ENCODE results near the gene POLA2.
"Not testable (repeated sequence)": the region's sequence is repeated elsewhere in the genome, so short reads cannot be mapped to it uniquely, and the experiment has no call there.

Gene POLA2

GRCh38 chr11:65242389-65242788, 19.4 kb upstream of the POLA2 start:
- DNase-seq, result no peak

GRCh38 chr11:65243797-65244196, 18.0 kb upstream of the POLA2 start:
- DNase-seq, result no peak

GRCh38 chr11:65245046-65245445, 16.7 kb upstream of the POLA2 start:
- DNase-seq, result not testable (repeated sequence)

GRCh38 chr11:65246506-65246905, 15.3 kb upstream of the POLA2 start:
- DNase-seq, result no peak

DNA sequence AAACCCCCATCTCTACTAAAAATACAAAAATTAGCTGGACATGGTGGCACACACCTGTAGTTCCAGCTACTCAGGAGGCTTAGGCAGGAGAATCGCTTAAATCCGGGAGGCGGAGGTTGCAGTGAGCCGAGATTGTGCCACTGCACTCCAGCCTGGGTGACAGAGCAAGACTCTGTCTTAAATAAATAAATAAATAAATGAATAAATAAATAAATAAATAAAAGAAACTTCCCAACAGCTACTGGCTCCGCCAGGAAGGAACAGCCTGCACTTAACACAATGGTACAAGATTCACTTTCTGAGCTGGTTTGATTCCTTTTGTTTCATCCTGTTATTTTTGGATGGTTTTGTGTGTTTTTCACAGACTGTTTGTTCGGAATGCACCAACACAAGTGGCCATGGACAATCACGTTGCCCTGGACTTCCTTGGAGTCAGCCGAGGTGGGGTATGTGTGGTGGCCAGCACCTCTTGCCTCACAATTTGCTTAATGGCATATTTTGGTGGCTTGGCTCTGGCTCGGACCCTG, 13.5 kb upstream of the POLA2 start:
- DNase-seq, result not testable (repeated sequence)

DNA sequence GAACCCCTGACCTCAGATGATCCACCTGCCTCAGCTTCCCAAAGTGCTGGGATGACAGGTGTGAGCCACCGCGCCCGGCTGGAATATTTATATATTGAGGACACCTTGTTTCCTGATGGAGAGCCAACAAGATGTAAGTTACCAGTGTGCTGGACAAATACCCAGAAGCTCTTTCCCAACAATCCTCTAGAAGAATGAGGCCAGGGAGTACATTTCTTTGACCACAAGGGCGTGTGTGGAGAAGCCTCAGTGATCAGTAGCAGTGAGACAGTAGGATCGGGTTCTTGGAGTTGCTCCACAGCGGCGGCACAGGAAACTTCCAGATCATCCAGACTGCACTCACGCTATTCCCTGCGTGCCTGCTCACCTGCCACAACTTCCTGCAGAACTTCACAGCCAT, 10.3 kb upstream of the POLA2 start:
- no peak for DNase-seq

GRCh38 chr11:65254724-65255123, 7.0 kb upstream of the POLA2 start:
- DNase-seq, result no peak

- DNase-seq, result no peak
These were observed 2.8 kb upstream of the POLA2 start for GRCh38 chr11:65258988-65259387.

DNA sequence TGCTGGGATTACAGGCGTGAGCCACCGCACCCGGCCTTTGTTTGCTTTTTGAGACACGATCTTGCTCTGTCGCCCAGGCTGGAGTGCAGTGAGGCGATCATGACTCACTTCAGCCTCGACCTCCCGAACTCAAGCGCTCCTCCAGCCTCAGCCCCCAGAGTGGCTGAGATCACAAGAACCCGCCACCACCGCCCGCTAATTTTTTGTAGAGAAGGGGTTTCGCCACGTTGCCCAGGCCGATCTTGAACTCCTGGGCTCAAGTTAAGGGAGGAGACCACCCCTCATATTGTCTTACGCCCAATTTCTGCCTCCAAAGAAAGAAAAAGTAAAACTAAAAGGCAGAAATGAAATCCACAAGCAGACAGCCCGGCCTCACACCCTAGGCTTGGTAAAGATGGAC, 1.5 kb upstream of the POLA2 start:
- DNase-seq, result no peak

- DNase-seq, result no peak
These were observed 789 bp upstream of the POLA2 start for GRCh38 chr11:65260756-65261590.

- no peak for DNase-seq
These were observed 569 bp downstream of the POLA2 start for GRCh38 chr11:65262381-65262680.

DNA sequence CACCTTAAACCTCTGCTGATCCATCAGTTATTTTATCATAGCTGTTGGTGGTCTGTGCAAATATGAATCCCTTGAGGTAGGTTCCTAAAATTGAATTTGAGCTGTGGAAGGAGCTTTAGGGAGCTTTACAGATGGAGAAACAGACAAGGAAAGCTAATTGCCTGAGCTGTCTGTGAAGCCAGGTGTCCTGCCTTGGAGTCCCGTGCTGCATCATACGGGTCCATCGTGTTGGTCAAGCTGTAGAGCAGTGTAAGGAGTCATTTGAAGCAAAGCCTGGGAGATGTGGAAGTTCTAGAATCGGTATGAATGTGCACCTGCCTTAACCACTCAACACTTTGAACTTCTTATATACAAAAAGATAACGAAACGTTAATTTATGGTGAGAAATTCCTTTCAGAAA, 1.0 kb downstream of the POLA2 start:
- no peak for DNase-seq

- not testable (repeated sequence) for DNase-seq
These were observed 3.0 kb downstream of the POLA2 start for GRCh38 chr11:65264747-65265146.

- DNase-seq, result no peak
These were observed 4.4 kb downstream of the POLA2 start for GRCh38 chr11:65266210-65266609.

GRCh38 chr11:65274735-65275682, 13.2 kb downstream of the POLA2 start:
- peak; percentile 97 for DNase-seq

- DNase-seq, result no peak
These were observed 14.1 kb downstream of the POLA2 start for GRCh38 chr11:65275906-65276305.

- no peak for DNase-seq
These were observed 16.0 kb downstream of the POLA2 start for GRCh38 chr11:65277631-65278277.

DNA sequence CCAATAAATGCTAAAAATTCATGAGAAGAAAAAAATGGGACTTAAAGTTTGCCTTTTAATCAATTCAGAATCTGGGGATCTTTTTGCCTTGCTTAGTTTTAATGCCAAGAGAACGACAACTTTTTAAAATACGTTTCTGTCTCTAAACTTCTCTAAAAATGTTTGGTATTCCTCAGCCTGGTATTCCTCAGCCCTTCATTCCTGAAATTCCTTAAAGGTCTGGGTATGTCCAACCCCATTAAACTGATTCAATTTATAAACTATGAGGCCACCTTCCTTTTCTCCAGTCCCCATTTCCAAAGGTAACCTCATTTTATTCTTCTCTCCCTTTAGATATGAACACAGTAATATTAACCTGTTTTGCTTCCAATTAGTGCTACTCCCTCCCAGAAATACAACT, 16.6 kb downstream of the POLA2 start:
- DNase-seq, result no peak

DNA sequence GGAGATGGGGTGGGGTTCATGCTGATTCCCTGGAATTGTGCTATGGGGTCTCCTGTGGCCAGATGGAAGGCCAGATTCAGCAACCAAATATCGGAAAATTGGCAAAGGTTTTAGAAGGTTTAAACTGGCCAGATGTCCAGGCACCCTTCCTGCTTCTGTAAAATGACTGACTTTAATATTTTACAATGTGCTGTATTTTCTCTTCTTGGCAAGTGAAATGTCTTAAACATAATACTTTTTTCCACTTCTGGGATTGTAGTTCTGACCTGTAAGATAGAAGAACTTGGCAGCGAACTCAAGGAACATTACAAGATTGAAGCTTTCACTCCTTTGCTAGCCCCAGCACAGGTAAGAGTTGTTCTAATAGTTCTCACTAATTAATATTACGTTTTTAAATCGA, 17.5 kb downstream of the POLA2 start:
- no peak for DNase-seq

DNA sequence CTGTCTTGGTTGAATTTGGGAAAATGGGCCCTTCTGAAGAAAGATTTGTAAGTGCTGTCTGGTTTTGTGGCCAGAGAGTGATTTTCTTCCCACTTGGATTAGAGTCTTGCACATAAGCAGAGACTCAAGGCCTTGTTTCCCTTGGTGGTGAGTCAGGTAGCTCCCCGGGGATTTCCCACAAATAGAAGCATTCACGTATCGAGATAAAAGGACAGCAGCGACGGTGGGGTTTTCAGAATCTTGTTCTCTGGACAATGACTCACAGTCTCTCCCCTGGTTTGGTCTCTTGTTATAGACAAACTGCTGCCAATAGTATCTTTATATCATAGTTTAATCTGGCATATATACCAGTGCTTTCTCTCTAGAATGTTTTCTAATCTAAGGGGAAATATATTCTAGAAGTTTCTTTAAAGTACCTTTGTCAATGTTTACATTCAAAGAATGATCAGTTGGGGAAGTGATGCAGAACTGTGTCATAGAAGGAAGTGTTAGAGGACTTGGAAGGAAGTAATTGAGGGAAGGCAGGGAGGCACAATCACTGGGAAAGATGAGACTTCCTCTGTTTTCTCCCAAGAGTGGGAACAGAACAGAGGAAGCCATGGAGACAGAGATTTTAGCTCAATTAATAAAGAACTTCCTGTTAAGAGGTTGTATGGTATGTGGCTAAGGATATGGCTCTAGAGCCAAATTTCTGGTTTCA, 18.1 kb downstream of the POLA2 start:
- DNase-seq, result peak; percentile 74

GRCh38 chr11:65280646-65281045, 18.9 kb downstream of the POLA2 start:
- DNase-seq, result no peak

GRCh38 chr11:65286686-65287085, 24.9 kb downstream of the POLA2 start:
- no peak for DNase-seq

- no peak for DNase-seq
These were observed 25.8 kb downstream of the POLA2 start for GRCh38 chr11:65287601-65288000.
